ENCODE data around the gene ACTN2.

ACTN2 gene

DNA sequence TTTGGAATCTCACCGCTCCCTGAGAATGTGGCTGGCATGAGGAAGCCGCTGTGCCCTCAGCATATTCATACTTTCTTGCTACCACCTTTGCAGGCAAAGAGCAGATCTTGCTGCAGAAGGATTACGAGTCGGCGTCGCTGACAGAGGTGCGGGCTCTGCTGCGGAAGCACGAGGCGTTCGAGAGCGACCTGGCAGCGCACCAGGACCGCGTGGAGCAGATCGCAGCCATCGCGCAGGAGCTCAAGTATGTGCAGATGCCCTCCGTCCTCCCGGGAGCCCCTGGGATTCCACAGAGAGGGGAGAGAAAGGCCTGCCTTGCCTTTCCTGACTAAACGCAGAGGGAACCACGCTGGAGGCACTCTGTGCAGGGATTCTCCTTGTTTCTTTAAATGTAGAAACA is 58.2 kb downstream of the ACTN2 start:
- DNase-seq: no peak

DNA sequence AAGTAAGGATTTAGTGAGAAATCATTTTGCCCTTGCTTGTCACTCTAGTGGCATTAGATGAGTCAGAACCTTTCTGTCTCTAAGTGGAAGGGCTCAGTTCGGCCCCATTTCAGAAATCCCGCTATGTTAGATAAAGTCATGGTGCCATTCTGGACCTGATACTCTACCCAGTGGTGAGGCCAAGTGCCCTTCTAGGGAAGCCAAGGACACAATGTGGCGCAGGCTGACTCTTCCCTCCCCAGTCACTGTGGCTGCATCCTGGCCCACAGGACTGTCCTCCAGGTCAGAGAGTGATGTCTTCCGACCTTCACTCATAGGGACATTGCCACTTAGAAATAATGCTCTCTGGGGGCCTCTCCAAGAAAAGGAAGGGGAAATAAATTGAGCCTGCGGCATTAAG is 60.5 kb downstream of the ACTN2 start:
- no peak for DNase-seq

DNA sequence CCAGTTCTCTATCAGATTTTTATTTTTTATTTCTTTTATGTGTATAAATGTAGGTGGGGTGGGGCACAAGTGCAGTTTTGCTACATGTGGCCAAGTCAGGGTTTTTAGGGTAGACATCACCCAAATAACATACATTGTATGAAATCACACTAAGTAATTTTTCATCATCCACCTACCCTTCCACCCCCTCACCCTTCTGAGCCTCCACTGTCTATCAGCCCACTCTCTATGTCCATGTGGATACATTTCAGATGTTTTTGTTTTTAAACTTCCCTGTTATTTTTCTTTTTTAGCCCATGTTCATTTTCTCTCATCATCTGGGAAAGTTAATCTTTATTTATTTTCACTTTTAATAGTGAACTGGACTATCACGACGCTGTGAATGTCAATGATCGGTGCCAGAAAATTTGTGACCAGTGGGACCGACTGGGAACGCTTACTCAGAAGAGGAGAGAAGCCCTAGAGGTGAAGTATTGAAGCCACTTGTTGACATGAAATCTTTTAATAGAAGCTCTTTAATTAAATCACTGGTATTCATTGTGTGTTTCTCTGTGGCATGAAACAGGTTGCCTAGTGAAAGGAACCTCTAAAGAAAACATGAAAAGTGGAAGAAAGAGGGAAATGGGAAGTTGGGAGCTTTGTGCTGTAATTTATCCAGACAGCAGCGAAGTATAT is 61.1 kb downstream of the ACTN2 start:
- no peak for DNase-seq

DNA sequence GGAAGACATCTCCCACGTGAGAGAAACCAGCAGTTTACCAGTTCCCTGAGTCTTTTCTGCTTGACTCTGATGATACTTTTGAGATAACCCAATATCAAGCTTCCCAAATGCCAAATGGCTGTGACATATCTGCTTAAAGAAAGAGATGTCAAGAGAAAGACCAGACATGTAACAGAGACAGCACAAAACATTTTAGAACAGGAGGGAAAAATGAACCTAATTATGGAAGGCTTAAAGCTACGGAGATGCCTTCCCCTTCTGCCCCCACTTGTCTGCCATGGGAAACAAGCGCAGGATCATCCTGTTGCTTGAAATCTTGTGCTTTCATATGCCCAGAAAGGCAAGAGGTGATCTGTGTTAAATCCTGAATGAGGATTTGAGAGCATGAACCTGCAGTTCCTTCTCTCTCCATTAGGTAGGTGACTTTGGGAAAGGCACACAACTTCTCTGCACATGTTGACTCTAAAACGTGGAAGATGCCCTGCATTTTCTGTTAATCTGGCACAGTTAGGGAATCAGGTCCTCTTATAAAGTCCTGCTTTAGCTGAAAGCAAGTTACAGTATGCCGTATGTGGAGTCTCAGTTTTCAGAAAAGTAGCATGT is 62.1 kb downstream of the ACTN2 start:
- DNase-seq: no peak

DNA sequence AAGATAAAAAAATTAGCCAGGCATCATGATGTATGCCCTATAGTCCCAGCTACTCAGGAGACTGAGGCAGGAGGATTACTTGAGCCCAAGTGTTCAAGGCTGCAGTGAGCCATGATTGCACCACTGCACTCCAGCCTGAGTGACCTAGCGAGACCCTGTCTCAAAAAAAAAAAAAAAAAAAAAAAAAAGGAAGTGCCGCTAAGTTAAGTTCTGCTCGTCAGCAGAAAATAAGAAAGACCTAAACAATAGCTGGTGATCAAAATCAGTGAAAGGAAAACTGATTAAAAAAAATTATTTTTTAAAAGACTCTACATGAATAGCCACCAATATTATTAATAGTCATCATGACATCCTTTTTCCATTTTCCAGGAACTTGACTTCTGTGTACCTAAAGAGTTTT is 64.6 kb downstream of the ACTN2 start:
- no peak for DNase-seq

DNA sequence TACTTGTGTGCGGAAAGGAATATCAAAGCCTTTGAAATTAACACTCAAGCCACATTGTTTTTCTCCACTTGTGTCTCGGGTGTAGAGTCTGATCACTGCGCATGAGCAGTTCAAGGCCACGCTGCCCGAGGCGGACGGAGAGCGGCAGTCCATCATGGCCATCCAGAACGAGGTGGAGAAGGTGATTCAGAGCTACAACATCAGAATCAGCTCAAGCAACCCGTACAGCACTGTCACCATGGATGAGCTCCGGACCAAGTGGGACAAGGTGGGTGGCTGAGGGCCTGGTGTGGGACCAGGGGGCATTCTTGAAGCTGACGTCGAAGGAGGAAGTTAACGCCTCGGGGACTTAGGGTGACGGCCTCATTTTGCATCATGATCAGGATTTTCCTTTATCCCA is 65.1 kb downstream of the ACTN2 start:
- no peak for DNase-seq

DNA sequence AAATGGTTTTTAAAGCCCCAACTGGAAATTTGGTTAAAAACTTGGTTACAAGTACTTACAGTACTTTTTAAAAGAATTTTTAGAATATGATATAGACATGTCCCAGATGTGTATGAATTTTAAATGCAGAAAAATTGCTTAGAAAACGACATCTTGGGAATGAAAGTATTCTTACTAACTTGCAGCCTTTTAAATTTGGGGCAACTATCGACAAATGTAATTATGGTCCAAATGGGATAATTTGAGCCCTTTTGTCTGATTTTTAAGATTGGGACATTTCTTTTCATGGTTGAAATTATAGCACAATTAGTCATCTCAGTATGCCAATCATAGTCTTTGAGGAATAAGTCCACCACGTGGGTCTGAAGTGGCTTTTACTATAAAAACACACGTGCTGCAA is 65.6 kb downstream of the ACTN2 start:
- DNase-seq: no peak

DNA sequence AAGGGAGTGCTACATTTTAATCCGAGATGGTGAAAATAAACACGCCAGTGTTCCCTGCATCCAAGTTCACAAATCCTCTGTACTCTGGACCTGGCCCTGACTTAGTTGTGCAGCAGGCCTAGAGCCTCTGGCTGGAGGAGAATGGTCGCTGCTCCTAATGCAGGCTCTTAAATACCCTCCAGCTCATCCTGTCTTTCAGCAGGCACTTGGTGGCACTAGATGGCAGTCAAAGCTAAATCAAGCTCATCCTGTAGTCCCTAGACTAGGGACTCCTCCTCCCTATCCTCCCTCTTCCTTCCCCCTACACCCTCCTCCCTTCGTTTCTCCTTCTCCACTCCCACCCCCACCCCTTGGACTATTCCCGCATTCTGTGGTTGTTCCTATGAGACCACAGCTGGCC is 67.2 kb downstream of the ACTN2 start:
- DNase-seq: peak; percentile 19

DNA sequence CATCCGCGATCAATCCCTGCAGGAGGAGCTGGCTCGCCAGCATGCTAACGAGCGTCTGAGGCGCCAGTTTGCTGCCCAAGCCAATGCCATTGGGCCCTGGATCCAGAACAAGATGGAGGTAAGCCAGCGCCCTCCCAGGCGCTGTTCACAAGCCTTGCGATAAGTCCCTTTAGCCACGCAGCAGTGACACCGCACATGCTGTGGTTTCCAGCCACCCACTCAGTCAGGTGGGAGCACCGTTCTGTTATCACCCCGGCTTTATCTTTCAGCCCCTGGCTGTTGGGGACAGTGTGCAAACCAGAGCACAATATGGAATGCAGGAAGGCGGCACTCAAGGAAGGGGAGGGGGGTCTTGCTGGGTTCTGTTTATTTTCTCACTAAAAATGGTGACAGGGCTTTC is 67.7 kb downstream of the ACTN2 start:
- DNase-seq: no peak

DNA sequence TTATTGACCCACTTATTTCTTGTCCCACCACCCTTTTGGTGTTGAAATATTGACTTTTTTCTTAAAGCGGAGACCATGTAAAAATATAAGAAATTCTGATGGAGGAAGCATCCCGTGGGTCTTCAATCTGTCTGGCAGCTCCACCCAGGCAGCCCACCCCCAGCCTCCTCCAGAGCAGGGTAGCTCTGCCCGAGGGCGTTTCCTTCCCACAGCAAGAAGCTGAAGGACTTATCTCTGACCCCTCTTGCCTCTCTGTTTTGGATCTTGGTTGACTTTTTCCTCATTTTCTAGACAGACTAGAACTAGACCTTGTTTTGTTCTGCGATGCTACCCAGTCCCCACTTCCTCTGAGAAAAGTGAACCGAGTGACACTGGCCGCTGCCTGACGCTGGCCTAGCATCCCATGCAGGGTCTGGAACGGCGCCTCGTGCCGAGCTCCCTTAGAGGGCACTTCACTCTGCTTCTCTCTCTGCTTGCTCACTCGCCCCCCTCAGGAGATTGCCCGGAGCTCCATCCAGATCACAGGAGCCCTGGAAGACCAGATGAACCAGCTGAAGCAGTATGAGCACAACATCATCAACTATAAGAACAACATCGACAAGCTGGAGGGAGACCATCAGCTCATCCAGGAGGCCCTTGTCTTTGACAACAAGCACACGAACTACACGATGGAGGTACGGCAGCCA is 68.4 kb downstream of the ACTN2 start:
- no peak for DNase-seq

DNA sequence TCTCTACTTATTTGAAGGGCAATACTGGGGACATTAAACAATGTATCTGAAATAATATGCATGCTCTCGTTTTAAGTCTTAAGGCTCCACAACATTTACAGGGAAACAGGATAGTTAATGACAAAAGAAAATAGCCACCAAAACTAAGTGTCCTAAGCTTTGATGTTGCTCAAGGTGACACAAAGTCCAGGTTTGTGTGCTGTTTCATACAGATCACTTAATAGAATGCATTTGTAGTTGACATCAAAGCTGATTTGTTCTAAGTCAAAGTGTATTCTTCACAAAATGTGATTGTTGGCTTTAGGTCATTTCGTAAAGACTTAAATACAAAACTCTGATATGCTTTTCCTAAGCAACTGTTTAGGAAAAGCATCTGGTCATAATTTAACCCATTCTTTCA is 71.3 kb downstream of the ACTN2 start:
- DNase-seq: no peak

DNA sequence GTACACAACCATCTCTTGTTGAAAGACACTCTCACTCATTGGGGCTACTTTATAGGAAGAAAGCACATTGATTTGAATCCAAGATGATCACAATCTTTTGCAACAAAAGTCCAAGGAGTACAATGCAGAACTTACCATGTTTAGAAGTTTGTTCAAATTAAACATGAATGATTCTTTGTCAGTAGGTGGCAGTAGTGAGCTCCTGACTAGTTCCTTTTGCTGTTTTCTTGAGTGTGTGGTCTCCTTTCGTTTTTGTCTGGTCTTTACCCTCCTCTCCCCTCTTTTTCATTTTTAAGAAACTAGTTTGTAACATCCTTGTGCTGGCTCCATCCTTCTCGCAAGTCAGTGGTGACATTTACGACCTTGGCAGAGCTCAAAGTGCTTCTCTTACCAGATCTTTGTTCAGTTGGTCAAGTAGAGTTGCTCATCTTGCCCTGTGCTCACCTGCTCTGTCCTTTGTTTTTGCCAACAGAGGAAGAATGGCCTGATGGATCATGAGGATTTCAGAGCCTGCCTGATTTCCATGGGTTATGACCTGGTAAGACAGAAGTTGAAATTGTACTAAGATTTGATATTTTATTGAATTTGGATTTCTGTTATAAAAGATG is 73.1 kb downstream of the ACTN2 start:
- no peak for DNase-seq

DNA sequence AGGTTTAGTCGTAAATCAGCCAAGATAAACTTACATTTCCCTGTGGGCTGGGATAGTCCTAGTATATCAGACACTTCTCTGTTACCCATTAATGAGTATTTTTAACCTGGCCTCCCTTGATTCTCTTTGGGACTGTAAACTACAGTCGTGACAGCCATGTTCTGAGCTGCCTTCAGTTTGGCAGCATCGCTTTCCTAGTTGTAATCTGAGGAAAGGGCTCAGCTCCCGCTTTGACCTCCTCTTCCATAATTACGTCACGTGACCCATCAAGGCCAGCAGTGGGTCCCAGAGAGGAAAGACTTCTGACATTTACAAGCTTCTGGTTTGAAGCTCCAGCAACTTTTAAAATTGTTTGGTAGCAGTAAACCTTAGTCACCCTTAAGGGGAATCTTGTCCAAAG is 74.2 kb downstream of the ACTN2 start:
- no peak for DNase-seq

DNA sequence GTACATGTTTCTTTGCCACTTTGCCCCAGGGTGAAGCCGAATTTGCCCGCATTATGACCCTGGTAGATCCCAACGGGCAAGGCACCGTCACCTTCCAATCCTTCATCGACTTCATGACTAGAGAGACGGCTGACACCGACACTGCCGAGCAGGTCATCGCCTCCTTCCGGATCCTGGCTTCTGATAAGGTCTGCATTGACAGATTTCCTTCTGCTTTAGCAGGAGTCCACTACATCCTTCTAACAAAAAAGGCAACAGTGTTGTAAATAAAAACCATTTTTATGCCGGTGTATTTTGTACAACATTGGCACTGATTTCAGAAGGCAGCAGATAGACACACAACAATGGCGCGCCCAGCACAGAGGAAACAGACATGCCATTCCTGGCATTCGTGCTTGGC is 74.7 kb downstream of the ACTN2 start:
- DNase-seq: no peak

DNA sequence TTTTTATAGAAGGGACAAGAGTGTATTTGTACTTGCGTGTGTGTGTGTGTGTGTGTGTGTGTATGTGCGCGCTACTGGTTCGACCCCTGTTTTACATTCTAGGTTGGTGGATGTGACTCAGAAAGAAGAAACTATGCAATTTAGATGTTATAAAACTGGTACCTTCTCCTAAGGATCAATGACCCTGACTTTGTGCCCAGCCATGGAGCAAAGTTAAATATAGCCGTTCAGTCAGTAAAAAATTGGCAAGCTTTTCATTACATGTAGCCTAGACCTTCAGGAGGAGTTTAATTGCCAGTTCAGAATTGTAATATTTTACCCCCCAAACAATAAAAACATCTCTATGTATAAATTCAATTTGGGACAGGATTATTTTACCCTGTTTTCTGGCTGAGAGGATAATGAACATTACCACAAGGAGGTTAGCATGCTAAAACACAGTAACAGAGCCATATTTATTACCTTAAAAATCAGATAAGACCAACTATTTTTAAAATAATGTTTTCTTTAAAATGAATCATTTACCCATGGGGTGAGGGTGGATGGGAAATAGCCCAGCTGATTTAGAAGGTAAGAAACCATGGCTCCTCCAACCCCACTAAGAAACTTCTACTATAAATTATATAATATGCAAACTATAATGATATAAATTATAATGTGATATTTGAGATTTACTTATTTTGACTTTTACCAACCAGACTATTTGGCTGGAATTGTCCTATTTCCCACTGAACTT is 75.3 kb downstream of the ACTN2 start:
- DNase-seq: no peak

DNA sequence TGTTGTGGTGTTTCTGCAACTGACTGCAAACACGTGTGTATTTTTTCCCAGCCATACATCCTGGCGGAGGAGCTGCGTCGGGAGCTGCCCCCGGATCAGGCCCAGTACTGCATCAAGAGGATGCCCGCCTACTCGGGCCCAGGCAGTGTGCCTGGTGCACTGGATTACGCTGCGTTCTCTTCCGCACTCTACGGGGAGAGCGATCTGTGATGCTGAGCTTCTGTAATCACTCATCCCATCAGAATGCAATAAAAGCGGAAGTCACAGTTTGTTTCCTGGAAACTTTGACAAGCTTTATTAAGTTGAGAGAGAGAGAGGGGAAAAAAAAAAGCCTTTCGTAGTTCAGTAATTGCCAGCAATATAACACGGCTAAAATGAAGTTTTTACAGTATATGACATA is 76.1 kb downstream of the ACTN2 start:
- DNase-seq: no peak

DNA sequence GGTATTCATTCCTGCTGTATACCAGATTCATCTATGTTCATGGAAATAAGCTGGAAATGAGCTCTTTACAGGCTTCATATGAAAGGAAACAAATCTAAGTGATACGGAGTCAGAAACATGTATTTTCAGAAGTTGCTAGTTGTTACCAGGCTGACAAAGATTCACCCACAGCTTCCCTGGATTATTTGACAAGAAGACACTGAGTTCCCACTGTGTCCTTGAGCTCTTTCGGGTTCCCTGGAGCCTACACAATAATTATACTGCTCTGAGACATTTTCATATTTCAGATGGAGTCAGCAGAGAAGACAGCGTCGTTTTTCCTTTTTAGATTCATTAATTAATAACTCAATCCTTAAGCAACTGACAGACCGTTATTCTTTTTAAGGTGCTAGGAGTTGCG is 79.5 kb downstream of the ACTN2 start:
- DNase-seq: no peak

DNA sequence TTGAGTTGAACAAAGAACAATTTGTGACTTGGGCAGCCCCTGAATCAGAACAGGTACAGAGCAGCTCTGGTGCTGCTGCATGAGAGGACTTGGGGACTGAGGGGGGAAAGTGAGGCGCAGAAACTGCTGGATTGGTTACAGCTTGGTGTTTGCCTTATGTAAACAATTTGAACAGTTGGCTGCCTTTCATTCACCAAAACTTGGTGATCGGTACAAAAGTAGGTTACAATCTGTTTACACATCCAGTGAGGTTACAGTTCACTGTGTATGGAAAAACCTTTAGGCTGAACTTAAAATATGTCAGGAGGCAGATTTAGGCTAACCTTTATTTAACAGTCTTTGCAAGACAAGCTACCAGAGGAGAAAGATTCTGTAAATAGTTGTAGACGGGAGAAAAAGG is 80.2 kb downstream of the ACTN2 start:
- DNase-seq: no peak

DNA sequence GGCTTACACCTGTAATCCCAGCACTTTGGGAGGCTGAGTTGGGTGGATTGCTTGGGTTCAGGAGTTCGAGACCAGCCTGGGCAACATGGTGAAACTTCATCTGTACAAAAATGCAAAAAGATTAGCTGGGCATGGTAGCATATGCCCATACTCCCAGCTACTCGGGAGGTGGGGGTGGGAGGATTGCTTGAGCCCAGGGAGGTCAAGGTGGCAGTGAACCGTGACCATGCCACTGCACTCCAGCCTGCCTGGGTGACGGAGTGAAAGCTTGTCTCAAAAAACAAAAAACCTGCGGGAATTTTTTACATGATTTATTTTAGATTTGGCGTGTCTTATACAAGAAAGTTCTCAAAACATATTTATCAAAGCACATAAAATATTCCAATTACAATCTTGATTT is 81.0 kb downstream of the ACTN2 start:
- no peak for DNase-seq

DNA sequence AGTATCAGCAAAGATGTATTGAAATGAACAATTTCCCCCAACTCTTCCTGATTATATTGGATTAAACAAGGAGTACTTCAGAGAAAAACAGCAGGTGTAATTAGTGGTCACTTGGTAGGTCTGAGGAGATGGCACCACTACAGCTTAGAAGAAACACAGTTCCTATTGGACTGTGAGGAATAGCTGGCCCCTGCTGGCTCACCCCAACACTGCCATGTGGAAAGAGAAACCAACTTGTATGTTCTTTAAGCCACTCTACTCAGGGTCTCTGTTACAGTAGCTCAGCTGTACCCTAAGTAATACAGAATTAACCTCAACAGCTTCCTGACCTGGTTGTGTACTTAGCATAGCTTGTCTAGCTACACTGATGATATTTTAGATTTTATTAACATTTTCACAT is 82.3 kb downstream of the ACTN2 start:
- DNase-seq: no peak

DNA sequence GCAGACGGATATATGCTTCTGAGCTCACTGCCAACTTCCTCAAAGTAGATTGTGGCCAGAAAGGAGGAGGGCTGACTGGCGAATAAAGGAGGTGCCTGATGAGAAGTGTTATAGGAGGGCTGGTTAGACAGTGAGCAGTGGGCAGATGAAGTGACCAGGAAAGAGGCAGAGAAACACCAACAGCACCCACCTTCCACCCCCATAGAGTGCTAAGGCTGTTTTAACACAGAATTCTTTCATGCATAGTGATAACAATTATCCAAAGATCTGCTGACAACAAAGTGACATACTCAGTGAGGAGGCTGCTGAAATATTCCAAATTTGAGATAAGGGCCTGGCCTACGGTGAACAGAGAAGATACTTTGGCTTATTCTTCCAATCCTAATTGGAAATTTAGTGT is 87.6 kb downstream of the ACTN2 start:
- DNase-seq: no peak

DNA sequence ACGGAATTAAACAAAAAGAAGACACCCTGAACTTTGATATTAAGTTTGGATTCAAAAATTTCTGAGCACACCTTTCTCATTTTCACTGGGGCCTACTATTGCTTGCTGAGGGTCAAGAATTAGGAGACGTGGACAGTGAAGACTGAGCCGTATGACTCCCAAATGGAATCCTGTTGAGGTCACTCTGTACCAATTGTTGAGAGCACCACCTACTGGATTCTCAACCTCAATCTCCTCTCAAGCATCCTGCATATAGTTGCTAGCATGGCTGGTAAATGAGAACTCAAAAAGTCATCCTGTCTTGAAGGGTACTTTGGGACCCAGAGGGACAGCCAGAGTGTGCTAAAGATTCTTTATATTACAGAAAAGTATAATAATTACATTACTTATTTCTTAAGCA is 88.6 kb downstream of the ACTN2 start:
- DNase-seq: no peak

DNA sequence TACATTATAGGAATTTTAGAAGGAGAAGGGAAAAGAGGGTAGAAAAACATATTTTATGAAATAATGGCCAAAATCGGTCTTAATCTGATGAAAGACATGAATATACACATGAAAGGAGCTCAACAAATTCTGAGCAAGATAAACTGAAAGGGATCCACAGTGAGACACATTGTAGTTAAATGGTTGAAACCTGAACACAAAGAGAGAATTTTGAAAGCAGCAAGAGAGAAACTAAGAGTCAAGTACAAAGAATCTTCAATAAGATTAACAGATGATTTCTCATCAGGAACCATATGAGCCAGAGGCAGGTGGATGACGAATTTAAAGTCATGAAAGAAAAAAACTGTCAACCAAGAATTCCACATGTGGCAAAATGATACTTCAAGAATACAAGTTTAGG is 93.0 kb downstream of the ACTN2 start:
- DNase-seq: no peak

DNA sequence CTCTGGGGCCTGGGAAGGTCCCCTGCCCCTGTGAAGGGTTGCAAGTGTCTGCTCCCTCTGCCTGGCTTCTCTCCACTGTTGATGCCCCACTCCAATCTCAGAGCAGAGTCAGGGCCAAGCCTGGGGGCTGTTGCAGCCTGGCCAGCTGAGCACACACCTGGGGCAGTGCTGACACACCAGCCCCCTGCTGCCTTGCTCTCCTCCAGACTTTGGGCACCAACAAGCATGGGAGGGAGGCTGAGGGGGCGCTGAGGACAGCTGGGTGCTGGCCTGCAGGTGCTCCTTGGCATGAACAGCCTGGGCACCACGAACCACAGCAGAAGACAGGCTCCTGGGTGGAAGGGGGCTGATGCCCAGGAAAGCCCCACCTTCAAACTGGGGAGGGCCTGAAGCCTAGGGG is 99.2 kb downstream of the ACTN2 start:
- no peak for DNase-seq
